Measurements from ENCODE around the gene KAT2B.

KAT2B gene

DNA sequence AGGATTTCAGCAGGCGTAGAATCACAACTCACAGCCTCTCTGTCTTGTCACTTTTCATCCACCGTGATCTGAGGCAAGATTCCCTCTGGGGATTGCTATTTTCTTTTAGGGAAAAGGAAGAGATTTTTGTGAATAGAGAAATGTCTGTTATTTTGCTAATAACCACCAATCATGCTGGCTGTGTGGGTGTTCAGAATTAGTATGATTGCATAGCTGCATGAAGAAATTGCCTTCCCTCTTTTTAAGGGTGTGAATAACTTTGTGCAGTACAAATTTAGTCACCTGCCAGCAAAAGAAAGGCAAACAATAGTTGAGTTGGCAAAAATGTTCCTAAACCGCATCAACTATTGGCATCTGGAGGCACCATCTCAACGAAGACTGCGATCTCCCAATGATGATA lies 60.8 kb downstream of the KAT2B start:
- no peak for DNase-seq

GRCh38 chr3:20103731-20104130 lies 63.5 kb downstream of the KAT2B start:
- no peak for DNase-seq

DNA sequence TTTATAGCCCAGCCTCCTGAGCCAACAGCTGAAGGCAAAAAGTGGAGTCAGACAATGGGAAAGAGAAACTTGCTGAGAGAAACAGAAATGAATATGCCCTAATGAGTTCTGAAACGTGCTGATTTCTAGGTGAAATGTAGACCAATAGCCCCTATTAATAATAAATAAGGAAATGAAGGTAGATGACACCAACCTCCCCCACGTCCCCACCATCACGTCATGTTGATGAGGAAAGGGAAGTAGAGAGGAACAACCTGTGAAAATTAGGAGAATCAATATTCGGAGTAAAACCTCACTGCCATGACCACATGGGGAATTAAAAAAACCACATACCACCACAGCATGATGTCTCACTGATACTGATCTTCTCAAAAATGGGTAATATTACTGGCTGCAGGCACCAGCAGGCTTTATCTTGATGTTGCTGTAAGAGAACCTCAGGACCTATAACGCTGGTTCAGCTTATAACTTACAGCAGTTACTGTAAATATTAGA lies 64.0 kb downstream of the KAT2B start:
- no peak for DNase-seq

GRCh38 chr3:20105513-20106280 lies 65.5 kb downstream of the KAT2B start:
- no peak for DNase-seq

DNA sequence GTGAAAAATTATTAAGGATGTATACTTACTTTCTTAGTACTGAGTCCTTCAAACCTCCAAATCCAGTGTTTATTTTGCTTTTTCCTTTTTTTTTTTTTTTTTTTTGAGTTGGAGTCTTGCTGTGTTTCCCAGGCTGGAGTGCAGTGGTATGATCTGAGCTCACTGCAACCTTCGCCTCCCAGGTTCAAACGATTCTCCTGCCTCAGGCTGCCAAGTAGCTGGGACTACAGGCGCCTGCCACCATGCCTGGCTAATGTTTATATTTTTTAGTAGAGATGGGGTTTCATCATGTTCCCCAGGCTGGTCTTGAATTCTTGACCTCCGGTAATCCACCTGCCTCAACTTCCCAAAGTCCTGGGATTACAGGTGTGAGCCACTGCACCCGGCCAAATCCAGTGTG lies 67.5 kb downstream of the KAT2B start:
- no peak for DNase-seq

- DNase-seq, result no peak
These were observed 68.6 kb downstream of the KAT2B start for GRCh38 chr3:20108869-20109268.

DNA sequence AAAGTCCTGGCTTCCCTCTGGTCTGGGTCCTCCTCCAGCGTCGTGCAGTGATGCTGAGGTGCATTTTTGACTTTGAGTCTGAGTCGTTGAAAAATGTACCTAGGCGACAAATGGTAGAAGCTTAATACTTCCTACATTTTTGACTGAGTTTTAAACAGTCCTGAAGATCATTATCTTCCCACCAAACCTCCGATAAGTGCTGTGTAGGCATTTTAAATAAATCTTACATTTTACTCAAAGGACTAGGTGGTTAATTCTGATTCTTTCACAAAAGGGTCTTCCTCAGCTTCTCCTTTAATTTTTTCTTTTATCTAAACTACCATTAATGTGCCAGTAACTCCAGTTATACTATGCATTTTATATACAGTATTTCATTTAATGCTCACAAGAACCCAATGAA lies 70.6 kb downstream of the KAT2B start:
- DNase-seq, result no peak

DNA sequence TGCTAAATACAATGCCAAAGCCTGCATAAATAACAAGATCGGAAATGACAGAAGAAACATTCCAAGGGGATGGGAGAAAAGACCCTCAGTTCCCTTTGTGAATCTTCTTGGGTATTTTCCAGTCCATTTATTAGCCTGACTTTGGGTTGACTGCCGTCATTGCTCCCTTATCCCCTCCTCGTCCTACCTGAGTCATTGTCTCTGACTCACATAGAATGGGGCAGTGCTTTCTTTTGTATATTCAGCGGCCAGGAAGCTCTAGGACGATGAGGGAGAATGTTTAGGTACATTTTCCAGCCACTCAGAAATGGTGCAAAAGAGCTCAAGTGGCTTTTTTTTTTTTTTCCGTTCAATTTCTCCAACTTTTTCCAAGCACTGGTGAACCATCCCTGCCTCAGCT lies 71.6 kb downstream of the KAT2B start:
- DNase-seq, result no peak

- DNase-seq, result no peak
These were observed 80.8 kb downstream of the KAT2B start for GRCh38 chr3:20121088-20121487.

DNA sequence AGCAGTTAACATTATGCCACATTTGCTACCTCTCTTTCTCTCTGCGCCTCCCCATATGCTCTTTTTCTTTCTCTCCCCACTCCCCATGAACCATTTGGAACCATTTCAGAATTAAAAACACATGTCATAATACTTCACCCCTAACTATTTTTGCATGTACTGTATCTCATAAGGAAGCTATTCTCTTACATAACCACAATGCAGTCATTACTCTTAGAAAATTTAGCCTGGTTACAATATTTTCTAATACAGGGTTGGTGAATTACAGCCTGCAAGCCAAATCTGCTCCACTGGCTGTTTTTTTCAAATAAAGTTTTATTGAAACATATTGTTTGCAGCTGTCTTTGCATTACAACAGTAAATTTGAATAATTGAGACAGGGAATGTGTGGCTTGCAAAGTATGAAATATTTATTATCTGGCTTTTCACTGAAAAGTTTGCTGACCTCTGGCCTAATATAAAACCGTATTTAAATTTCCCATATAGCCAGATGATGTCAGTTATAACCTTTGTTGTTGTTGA lies 82.9 kb downstream of the KAT2B start:
- DNase-seq, result no peak

DNA sequence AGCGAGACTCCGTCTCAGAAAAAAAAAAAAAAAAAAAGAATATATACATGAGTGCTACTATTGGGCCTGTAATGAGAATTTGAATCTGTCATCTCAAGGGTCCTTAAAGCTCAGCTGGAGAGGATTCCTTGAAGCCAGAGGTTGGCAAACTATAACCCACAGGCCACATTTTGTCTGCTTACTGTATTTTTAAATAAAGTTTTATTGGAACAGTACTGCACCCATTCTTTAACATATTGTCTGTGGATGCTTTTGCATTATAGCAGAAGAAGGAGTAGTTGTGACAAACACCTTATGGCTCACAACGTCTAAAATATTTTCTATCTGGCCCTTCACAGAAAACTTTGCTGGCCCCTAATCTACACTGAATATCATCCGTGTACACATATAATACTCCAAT lies 85.0 kb downstream of the KAT2B start:
- DNase-seq, result no peak

- no peak for DNase-seq
These were observed 85.7 kb downstream of the KAT2B start for GRCh38 chr3:20125897-20126296.

GRCh38 chr3:20128358-20128757 lies 88.1 kb downstream of the KAT2B start:
- DNase-seq, result no peak

DNA sequence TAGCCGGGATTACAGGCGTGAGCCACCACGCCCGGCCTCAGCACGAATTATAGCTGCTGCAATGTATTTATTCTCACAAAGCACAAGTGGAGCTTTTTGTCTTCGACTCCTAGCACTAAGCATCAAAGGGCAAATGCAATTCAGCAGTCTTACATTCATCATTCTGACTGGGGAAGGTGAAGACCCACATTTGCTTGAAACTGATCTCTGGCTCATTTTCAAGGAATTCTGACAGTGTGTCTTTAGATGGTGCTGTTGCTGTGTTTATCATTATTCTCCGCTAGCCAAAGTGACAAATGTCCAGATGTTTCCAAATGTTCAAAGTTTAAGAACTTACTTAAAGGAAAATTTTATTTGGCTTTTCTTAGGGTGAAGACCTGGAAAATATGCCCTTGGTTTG lies 89.9 kb downstream of the KAT2B start:
- DNase-seq, result no peak

DNA sequence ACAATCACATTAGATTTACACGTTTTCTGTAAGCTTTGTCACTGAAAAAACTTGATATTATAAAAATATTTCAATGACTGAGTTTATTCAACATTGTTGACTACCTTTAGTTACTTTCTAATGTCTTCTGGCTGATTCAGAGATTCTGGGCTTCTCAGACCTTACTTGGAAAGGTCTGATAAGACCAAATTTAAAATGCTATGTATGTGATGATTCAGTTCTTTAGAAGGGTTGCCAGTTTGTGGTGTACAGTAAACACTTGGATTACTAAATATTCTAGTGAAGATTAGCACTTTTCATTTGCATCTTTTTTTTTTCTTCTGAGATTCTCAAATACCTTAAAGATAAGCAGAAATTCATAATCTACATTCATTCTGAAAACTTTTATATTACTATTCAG lies 96.0 kb downstream of the KAT2B start:
- no peak for DNase-seq

- DNase-seq, result no peak
These were observed 97.4 kb downstream of the KAT2B start for GRCh38 chr3:20137647-20138046.

GRCh38 chr3:20140881-20141280 lies 100.6 kb downstream of the KAT2B start:
- no peak for DNase-seq

DNA sequence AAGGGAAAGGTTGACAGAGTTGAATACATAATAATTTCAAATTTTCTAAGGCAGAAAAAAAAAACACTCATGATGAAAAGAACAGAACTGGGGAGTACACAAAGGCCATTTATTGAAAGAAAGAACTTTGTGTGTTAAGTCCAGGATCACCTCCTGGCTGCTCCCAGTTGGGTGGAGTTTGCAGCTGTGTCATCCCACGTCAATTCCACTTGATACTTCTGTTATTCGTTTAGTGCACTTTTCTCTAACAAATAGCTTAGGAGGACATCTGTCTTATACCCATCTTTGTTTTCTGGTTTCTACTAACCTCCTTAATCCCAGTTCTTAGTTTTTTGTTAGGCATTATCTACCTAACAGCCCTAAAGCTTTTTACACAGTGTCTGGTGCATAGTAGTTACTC lies 101.1 kb downstream of the KAT2B start:
- DNase-seq, result no peak

- DNase-seq, result peak; percentile 4
These were observed 101.6 kb downstream of the KAT2B start for GRCh38 chr3:20141851-20142250.

- DNase-seq, result no peak
These were observed 102.3 kb downstream of the KAT2B start for GRCh38 chr3:20142517-20142916.

DNA sequence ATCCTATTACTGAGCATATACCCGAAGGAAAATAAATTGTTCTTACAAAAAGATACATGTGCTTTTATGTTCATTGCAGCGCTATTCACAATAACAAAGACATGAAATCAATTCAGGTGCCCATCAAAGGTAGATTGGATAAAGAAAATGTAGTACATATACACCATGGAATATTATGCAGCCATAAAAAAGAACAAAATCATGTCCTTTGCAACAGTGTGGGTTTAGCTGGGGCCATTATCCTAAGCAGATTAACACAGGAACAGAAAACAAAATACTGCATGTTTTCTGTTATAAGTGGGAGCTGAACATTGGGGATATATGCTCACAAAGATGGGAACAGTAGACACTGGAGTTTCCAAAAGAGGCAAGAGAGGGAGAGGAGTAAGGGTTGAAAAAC lies 103.3 kb downstream of the KAT2B start:
- DNase-seq, result no peak

DNA sequence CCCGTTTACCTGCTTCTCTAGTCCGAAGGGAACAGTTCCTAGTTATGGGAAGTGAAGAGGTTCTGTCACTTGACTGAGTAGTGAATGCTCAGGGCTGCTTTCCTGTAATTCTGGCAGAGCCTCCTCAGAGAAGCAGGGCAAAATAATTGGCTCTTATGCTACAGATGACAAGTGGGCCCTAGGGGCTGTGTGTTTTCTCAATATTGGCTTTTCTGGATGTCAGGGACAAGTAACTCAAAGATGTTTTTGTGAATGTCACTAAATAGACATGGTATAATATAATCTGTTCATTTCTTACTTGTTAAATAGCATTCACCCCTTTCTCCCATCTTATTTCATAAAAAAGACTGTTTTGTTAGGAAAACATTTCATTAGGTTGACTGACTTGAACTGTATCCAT lies 105.6 kb downstream of the KAT2B start:
- no peak for DNase-seq

- no peak for DNase-seq
These were observed 106.1 kb downstream of the KAT2B start for GRCh38 chr3:20146301-20146700.

- no peak for DNase-seq
These were observed 107.1 kb downstream of the KAT2B start for GRCh38 chr3:20147361-20147760.

DNA sequence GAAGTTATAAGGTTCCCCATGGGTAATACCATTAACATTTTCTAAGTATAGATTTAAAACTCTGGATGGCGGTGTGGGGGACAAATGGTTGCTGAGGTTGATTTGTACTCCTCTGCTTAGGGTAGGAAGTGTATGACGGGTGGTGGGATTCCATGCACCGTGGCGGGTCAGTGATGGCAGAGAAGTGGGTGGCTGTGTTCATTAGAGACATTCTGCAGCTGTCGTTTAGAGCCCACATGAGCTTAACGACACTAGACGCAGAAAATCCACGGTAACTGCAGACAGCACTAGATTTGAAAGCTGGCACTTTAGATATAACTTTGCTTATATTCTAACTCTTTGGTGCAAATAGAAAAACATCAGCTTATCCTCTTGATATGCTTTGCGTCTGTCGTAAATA lies 108.2 kb downstream of the KAT2B start:
- no peak for DNase-seq

Measured in NCI-H1105 treated with DMSO at 0.1 percent for 48 hours (cell line).